HEK293 (cell line): ENCODE measurements around the gene TM2D1.

Source experiments
- EGR2 ChIP-seq: fragments of 450-650 bp; formaldehyde crosslinking; IDR thresholded peaks from 2 replicates; pipeline ENCODE4 v1.5.1; 2016; ENCODE audit warnings: low read depth, missing biosample characterization, missing genetic modification characterization
- HIC1 ChIP-seq: fragments of 450-650 bp; formaldehyde crosslinking; IDR thresholded peaks from 2 replicates; pipeline ENCODE4 v1.5.1; 2016; ENCODE audit warnings: missing biosample characterization, missing genetic modification characterization
- PRDM4 ChIP-seq: fragments of 450-650 bp; formaldehyde crosslinking; IDR thresholded peaks from 2 replicates; pipeline ENCODE4 v1.5.1; 2017; ENCODE audit warnings: missing biosample characterization, missing genetic modification characterization
- SP7 ChIP-seq: fragments of 450-650 bp; formaldehyde crosslinking; IDR thresholded peaks from 2 replicates; pipeline ENCODE4 v1.5.1; 2016; ENCODE audit warnings: missing biosample characterization, missing genetic modification characterization
- ZBTB21 ChIP-seq: fragments of 450-650 bp; formaldehyde crosslinking; IDR thresholded peaks from 2 replicates; pipeline ENCODE4 v1.5.1; 2017; ENCODE audit warnings: missing biosample characterization, missing genetic modification characterization
- ZBTB49 ChIP-seq: fragments of 450-650 bp; formaldehyde crosslinking; IDR thresholded peaks from 2 replicates; pipeline ENCODE4 v1.5.1; 2016; ENCODE audit warnings: missing biosample characterization, missing genetic modification characterization, low read depth
- ZBTB8A ChIP-seq: fragments of 450-650 bp; formaldehyde crosslinking; IDR thresholded peaks from 2 replicates; pipeline ENCODE4 v1.5.1; 2016; ENCODE audit warnings: missing biosample characterization, missing genetic modification characterization
- ZEB2 ChIP-seq: fragments of 450-650 bp; formaldehyde crosslinking; IDR thresholded peaks from 2 replicates; pipeline ENCODE4 v1.5.1; 2016; ENCODE audit warnings: missing biosample characterization, missing genetic modification characterization
- ZFP41 ChIP-seq: fragments of 450-650 bp; formaldehyde crosslinking; IDR thresholded peaks from 2 replicates; pipeline ENCODE4 v1.5.1; 2016; ENCODE audit warnings: missing biosample characterization, missing genetic modification characterization, borderline replicate concordance
- ZFP69B ChIP-seq: fragments of 450-650 bp; formaldehyde crosslinking; IDR thresholded peaks from 2 replicates; pipeline ENCODE4 v1.5.1; 2016; ENCODE audit warnings: missing biosample characterization, missing genetic modification characterization
- ZNF184 ChIP-seq: fragments of 450-650 bp; IDR thresholded peaks from 2 replicates; pipeline ENCODE4 v1.5.1; 2018; ENCODE audit warnings: missing biosample characterization, mild to moderate bottlenecking, missing genetic modification characterization
- ZNF248 ChIP-seq: fragments of 450-650 bp; formaldehyde crosslinking; IDR thresholded peaks from 2 replicates; pipeline ENCODE4 v1.5.1; 2017; ENCODE audit warnings: missing biosample characterization, missing genetic modification characterization
- ZNF26 ChIP-seq: fragments of 450-650 bp; formaldehyde crosslinking; IDR thresholded peaks from 2 replicates; pipeline ENCODE4 v1.5.1; 2016; ENCODE audit warnings: missing biosample characterization, missing genetic modification characterization
- ZNF362 ChIP-seq: fragments of 450-650 bp; formaldehyde crosslinking; IDR thresholded peaks from 2 replicates; pipeline ENCODE4 v1.5.1; 2016; ENCODE audit warnings: missing biosample characterization, missing genetic modification characterization
- ZNF423 ChIP-seq: fragments of 450-650 bp; formaldehyde crosslinking; IDR thresholded peaks from 2 replicates; pipeline ENCODE4 v1.5.1; 2016; ENCODE audit warnings: missing biosample characterization, missing genetic modification characterization
- ZNF449 ChIP-seq: fragments of 450-650 bp; formaldehyde crosslinking; IDR thresholded peaks from 2 replicates; pipeline ENCODE4 v1.5.1; 2017; ENCODE audit warnings: missing biosample characterization, mild to moderate bottlenecking, missing genetic modification characterization, moderate library complexity
- ZNF521 ChIP-seq: fragments of 450-650 bp; formaldehyde crosslinking; IDR thresholded peaks from 2 replicates; pipeline ENCODE4 v1.5.1; 2017; ENCODE audit warnings: missing biosample characterization, mild to moderate bottlenecking, missing genetic modification characterization
- ZNF548 ChIP-seq: fragments of 450-650 bp; formaldehyde crosslinking; IDR thresholded peaks from 2 replicates; pipeline ENCODE4 v1.5.1; 2016; ENCODE audit warnings: missing biosample characterization, missing genetic modification characterization
- ZNF560 ChIP-seq: fragments of 450-650 bp; formaldehyde crosslinking; IDR thresholded peaks from 2 replicates; pipeline ENCODE4 v1.5.1; 2017; ENCODE audit warnings: missing biosample characterization, missing genetic modification characterization, borderline replicate concordance
- ZNF623 ChIP-seq: fragments of 450-650 bp; formaldehyde crosslinking; IDR thresholded peaks from 2 replicates; pipeline ENCODE4 v1.5.1; 2016; ENCODE audit warnings: missing biosample characterization, missing genetic modification characterization
- ZNF654 ChIP-seq: fragments of 450-650 bp; formaldehyde crosslinking; IDR thresholded peaks from 2 replicates; pipeline ENCODE4 v1.5.1; 2016; ENCODE audit warnings: low read depth, missing biosample characterization, missing genetic modification characterization
- ZNF664 ChIP-seq: fragments of 450-650 bp; formaldehyde crosslinking; IDR thresholded peaks from 2 replicates; pipeline ENCODE4 v1.5.1; 2016; ENCODE audit warnings: missing biosample characterization, missing genetic modification characterization
- ZSCAN30 ChIP-seq: fragments of 450-650 bp; IDR thresholded peaks from 2 replicates; pipeline ENCODE4 v1.5.1; 2018; ENCODE audit warnings: missing biosample characterization, mild to moderate bottlenecking, missing genetic modification characterization, moderate library complexity
- TF ChIP-seq, protein P1 (sequence below): fragments of 450-650 bp; formaldehyde crosslinking; IDR thresholded peaks from 2 replicates; pipeline ENCODE4 v1.5.1; 2016; ENCODE audit warnings: missing biosample characterization, missing genetic modification characterization

The TM2D1 gene

GRCh38 chr1:61692155-61692800 is 32.7 kb downstream of the TM2D1 start (continued):
- TF ChIP-seq, protein P1, sequence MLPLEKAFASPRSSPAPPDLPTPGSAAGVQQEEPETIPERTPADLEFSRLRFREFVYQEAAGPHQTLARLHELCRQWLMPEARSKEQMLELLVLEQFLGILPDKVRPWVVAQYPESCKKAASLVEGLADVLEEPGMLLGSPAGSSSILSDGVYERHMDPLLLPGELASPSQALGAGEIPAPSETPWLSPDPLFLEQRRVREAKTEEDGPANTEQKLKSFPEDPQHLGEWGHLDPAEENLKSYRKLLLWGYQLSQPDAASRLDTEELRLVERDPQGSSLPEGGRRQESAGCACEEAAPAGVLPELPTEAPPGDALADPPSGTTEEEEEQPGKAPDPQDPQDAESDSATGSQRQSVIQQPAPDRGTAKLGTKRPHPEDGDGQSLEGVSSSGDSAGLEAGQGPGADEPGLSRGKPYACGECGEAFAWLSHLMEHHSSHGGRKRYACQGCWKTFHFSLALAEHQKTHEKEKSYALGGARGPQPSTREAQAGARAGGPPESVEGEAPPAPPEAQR (tag by site-specific recombination), result peak; percentile 70; the same call in 1 of the 2 replicates
- TF ChIP-seq SP7 (peak; percentile 68), ZNF623 (tag by site-specific recombination) (peak; percentile 20; the same call in 1 of the 2 replicates), ZNF362 (tag by site-specific recombination) (peak; percentile 87), ZBTB49 (no peak), ZNF664 (tag by site-specific recombination) (no peak), ZNF654 (0 out of 2 replicates have a peak, but pooled peaks have one; percentile 20), ZNF26 (tag by site-specific recombination) (no peak), ZFP69B (peak; percentile 70), ZNF184 (tag by site-specific recombination) (no peak), ZFP41 (no peak), ZSCAN30 (tag by site-specific recombination) (no peak), ZNF521 (no peak), ZNF548 (no peak), ZNF560 (tag by site-specific recombination) (no peak), ZBTB8A (tag by site-specific recombination) (0 out of 2 replicates have a peak, but pooled peaks have one; percentile 26), PRDM4 (tag by site-specific recombination) (no peak), ZBTB21 (tag by site-specific recombination) (peak; percentile 73; the same call in 1 of the 2 replicates), ZNF449 (no peak), ZEB2 (tag by site-specific recombination) (peak; percentile 97), HIC1 (tag by site-specific recombination) (peak; percentile 76; the same call in 1 of the 2 replicates), EGR2 (tag by site-specific recombination) (no peak), ZNF248 (tag by site-specific recombination) (no peak), ZNF423 (tag by site-specific recombination) (no peak)
